ENCODE measurements around the gene DYRK3.
"Not testable (repeated sequence)": the region's sequence is repeated elsewhere in the genome, so short reads cannot be mapped to it uniquely, and the experiment has no call there.

DYRK3 gene

GRCh38 chr1:206633708-206634121, 1.6 kb upstream of the DYRK3 start:
- peak; percentile 79 for DNase-seq

- peak; percentile 88 for DNase-seq
Observed at GRCh38 chr1:206634365-206635079, 814 bp upstream of the DYRK3 start.

- no peak for DNase-seq
Observed at GRCh38 chr1:206635978-206636345, 626 bp downstream of the DYRK3 start.

GRCh38 chr1:206636671-206637070, 1.3 kb downstream of the DYRK3 start:
- DNase-seq: no peak

- no peak for DNase-seq
Observed at GRCh38 chr1:206637605-206638004, 2.3 kb downstream of the DYRK3 start.

GRCh38 chr1:206642074-206642473, 6.7 kb downstream of the DYRK3 start:
- DNase-seq: not testable (repeated sequence)

GRCh38 chr1:206643118-206643698, 7.9 kb downstream of the DYRK3 start:
- DNase-seq: no peak

GRCh38 chr1:206646504-206646903, 11.2 kb downstream of the DYRK3 start:
- no peak for DNase-seq

- DNase-seq: no peak
Observed at GRCh38 chr1:206647224-206647623, 11.9 kb downstream of the DYRK3 start.

- no peak for DNase-seq
Observed at GRCh38 chr1:206649261-206649921, 14.1 kb downstream of the DYRK3 start.

GRCh38 chr1:206651014-206651413, 15.7 kb downstream of the DYRK3 start:
- DNase-seq: no peak

GRCh38 chr1:206651958-206652890, 16.9 kb downstream of the DYRK3 start:
- no peak for DNase-seq

- no peak for DNase-seq
Observed at GRCh38 chr1:206653715-206654459, 18.6 kb downstream of the DYRK3 start.

GRCh38 chr1:206654828-206655227, 19.5 kb downstream of the DYRK3 start:
- DNase-seq: no peak

GRCh38 chr1:206655471-206655882, 20.1 kb downstream of the DYRK3 start:
- DNase-seq: no peak

GRCh38 chr1:206656936-206657335, 21.6 kb downstream of the DYRK3 start:
- no peak for DNase-seq

GRCh38 chr1:206657751-206658150, 22.4 kb downstream of the DYRK3 start:
- no peak for DNase-seq

GRCh38 chr1:206658264-206658980, 23.1 kb downstream of the DYRK3 start:
- DNase-seq: no peak

GRCh38 chr1:206658981-206659273, 23.6 kb downstream of the DYRK3 start:
- no peak for DNase-seq

- DNase-seq: no peak
Observed at GRCh38 chr1:206660136-206660535, 24.8 kb downstream of the DYRK3 start.

- DNase-seq: no peak
Observed at GRCh38 chr1:206661161-206661820, 26.0 kb downstream of the DYRK3 start.

Measured in fibroblast of upper back skin (primary cell).